Measurements from ENCODE around the gene ZNF593OS.

- TF ChIP-seq CTCF (IDR thresholded peaks at IDR 0.05): no peak
- no peak for TF ChIP-seq POLR2A (IDR thresholded peaks at IDR 0.05)
Measured at GRCh38 chr1:26189331-26189730, 17.7 kb upstream of the ZNF593OS start.
